HG02885 (cell line): ENCODE results near the gene BTN3A1.
"Not testable (repeated sequence)": the region's sequence is repeated elsewhere in the genome, so short reads cannot be mapped to it uniquely, and the experiment has no call there.

Source experiments
- ATAC-seq: cut with Tn5 transposase; IDR thresholded peaks from one replicate; pipeline ENCODE4 v1.9.1; 2021; ENCODE audit warnings: mild to moderate bottlenecking; ENCODE audit not compliant: unreplicated experiment, poor library complexity

Gene BTN3A1

DNA sequence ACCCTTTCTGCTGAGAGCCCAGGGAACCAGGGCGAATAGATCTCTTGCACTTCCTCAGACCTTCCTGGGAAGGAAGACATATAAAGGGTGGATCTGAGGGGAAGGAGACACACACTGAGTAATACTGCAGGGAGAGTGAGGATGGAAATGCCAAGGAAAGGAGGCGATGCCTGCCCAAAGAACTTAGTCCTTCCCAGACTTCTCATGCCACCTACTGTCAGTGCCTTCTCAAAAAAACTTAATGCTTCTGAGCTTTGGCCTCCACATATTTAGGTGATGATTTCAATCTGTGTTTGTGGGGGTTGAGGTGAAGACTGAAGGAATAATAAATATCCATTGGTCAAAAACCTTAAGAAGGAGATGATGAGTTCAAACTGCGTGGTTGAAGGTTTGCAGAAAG lies 9.7 kb downstream of the BTN3A1 start:
- ATAC-seq: no peak

GRCh38 chr6:26412228-26412627 lies 10.2 kb downstream of the BTN3A1 start:
- no peak for ATAC-seq

GRCh38 chr6:26412954-26413353 lies 10.9 kb downstream of the BTN3A1 start:
- ATAC-seq: no peak

- ATAC-seq: no peak
Measured at GRCh38 chr6:26414281-26414680, 12.2 kb downstream of the BTN3A1 start.

DNA sequence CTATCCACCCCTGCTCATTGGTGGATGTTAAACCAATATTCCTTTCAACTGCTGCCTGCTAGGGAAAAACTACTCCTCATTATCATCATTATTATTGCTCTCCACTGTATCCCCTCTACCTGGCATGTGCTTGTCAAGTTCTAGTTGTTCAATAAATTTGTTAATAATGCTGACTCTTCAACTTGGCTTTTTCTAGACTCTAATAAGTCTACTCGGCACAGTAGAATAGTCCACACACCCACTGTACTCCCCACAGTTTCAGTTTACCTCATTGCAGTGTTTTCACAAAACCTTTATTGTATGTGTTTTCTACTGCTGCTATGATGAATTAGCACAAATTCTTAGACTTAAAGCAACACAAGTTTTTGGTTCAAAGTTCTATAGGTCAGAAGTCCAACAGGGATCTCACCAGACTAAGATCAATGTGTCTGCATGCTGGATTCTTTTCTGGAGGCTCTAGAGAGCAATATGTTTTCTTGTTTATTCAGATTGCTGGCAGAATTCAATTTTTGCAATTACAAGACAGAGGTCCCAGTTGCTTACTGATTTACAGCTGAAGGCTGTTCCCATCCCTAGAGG lies 13.1 kb downstream of the BTN3A1 start:
- no peak for ATAC-seq

DNA sequence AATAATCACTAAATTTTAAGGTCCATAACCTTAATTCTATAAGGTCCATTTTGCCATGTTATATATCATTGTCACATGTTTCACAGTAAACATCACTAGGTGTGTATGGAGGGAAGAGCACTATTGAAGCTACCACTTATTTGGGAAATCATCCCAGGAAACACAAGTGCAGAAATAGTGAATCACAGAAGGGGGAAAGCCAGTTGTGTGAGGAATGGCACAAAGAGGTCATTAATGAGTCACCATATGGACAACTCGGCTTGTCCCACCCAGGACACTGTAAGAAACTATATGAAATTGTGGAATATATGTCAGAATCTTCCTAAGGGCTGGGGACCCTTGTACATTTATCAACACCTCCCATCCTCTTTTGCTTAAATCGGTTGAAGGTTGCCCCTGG lies 13.7 kb downstream of the BTN3A1 start:
- no peak for ATAC-seq

DNA sequence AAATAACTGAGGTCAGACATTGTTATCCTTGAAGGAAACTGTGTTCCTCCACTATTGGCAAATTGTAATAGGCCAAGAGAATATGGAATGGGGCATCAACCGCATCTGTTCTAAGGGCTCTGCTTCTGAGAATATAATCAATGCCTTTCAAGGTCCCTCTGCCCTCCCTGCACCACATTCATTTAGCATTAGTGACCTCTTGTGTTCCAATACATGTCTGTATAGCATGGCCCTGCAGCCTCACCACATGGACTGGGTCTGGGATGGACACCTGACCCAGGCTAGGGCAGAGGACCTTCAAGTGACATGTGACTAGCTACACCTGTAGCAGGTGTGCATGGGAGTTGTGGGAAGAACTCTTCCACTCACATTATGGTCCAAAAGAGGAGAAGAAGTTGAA lies 14.2 kb downstream of the BTN3A1 start:
- ATAC-seq: no peak

- ATAC-seq: not testable (repeated sequence)
Measured at GRCh38 chr6:26418077-26418476, 16.0 kb downstream of the BTN3A1 start.

- not testable (repeated sequence) for ATAC-seq
Measured at GRCh38 chr6:26418795-26419194, 16.7 kb downstream of the BTN3A1 start.

DNA sequence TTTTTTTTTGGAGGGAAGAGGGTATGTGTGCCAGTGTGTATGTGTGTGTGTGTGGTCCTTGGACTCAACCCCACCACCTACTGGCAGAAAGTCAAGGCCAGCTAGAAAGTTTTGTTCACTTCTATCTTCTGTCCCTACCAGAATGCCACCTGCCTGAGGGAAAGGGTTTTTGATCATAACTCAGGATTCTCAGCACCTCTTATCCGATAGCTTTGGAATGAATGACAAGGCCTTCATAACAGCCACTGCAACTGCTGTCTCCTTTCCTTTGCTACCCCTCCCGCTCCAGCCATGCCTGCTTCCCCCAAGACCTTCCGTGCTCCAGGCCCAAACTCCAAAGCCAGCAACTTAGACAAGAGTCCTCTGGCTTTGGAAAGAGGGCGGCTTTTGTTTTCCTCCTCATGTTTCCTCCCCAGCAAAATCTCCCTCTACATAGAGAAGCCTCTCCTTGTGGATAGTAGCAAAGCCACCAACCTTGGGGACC lies 18.7 kb downstream of the BTN3A1 start:
- ATAC-seq: peak; percentile 6

- peak; percentile 94 for ATAC-seq
Measured at GRCh38 chr6:26421259-26422144, 19.4 kb downstream of the BTN3A1 start.

DNA sequence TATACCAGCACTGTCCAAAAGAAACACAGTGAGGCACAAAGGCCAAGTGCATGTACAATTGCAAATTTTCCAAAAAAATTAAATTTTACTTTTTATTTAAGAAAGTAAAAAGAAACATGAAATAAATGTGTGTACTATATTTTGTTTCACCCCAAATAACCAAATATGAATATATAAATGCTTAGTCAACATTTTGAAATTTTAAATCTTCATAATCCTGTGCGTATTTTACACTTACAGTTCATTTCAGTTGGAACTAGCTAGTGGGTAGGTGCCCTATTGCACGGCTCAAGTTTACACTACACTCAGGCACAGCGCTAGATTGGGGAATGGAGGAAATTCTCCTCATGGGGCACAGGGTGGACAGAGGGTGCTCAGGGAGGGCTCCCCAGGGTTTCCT lies 20.3 kb downstream of the BTN3A1 start:
- ATAC-seq: no peak

DNA sequence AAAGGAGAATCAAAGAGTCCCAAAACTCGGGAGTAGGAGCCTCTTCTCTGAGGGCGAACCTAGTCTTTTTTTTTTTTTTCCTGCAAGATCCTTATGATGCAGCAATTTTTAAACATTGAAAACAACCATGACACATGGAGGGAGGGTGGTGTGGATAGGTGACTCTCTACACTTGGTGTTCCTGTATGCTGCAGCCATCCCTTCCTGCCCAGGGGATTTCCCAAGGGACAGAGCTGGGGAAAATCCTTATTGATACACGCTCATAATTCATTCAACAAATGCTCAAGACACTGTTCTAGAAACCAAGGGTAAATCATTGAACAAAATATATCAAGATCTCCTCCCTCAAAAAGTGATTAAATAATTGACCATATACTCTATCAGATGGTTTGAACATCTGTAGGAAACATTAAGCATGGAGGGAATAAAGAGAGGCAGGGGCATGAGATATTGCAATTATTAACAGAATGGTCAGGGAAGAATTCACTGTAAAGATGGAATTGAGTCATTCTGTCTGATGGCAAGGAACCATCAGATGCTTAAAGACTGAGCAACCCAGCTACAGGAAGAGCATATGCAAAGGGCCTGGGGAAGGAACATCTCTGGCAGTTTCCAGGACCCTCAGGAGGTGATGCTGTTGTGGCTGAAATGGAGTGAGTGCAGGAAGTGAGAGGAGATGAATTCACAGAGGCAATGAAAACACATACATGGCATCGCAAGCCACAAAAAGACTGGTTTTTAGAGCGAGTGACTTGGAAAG lies 24.8 kb downstream of the BTN3A1 start:
- ATAC-seq: no peak

- ATAC-seq: no peak
Measured at GRCh38 chr6:26427451-26427809, 25.4 kb downstream of the BTN3A1 start.

DNA sequence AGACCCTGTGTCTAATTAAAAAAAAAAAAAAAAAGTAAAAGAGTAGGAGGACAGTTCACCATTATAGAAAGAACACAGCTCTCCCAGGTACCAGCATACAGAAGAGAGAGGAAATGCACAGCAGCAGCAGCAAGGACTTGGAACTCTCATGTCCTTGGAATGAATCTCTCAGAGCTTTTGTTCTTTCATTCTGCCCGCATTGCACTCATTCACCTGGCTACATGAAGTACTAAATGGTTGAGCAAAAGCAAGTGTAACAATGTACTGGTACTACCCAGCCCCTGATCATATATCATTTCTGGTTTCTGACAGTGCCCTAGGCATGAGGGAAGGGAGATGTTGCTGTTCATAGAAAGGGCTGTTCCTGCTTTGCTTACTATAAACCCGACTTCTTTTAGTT lies 26.1 kb downstream of the BTN3A1 start:
- no peak for ATAC-seq

DNA sequence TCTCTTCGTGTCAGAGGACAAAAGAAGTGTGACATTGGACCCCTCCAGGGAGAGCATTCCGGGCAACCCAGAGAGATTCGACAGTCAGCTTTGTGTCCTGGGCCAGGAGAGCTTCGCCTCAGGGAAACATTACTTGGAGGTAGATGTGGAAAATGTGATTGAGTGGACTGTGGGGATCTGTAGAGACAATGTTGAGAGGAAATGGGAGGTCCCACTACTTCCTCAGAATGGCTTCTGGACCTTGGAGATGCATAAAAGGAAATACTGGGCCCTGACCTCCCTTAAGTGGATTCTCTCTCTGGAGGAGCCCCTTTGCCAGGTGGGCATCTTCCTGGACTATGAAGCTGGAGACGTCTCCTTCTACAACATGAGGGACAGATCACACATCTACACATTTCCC lies 28.7 kb downstream of the BTN3A1 start:
- ATAC-seq: no peak

GRCh38 chr6:26431258-26432172 lies 29.4 kb downstream of the BTN3A1 start:
- ATAC-seq: no peak

GRCh38 chr6:26432627-26433201 lies 30.6 kb downstream of the BTN3A1 start:
- ATAC-seq: no peak

DNA sequence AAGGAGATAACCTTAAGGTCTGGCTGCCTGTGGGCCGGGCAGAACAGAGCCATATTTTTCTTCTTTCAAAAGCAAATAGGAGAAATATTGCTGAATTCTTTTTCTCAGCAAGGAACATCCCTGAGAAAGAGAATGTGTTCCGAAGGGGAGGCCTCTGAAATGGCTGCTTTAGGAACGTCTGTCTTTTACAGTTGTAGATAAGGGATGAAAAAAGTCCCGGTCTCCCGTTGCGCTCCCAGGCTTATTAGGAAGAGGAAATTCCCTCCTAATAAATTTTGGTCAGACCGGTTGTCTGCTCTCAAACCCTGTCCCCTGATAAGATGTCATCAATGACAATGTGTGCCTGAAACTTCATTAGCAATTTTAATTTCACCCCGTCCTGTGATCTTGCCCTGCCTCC lies 31.6 kb downstream of the BTN3A1 start:
- ATAC-seq: not testable (repeated sequence)

DNA sequence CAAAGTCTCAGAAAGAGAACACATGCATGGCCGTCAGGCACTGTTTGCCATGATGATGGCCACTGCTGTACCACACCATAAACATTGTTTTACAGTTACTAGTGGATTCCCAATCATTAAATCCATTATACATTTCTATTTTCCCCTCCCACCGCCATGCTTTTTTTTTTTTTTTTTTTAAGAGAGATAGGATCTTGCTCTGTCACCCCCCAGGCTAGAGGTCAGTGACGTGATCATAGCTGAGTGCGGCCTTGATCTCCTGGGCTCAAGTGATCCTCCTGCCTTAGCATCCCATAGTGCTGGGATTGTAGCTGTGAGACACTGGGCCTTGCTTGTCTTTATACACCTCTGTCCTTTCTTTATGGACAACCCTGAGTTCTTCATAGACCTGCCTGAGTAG lies 33.9 kb downstream of the BTN3A1 start:
- no peak for ATAC-seq
